ENCODE measurements around the gene GYG1.

The GYG1 gene

DNA sequence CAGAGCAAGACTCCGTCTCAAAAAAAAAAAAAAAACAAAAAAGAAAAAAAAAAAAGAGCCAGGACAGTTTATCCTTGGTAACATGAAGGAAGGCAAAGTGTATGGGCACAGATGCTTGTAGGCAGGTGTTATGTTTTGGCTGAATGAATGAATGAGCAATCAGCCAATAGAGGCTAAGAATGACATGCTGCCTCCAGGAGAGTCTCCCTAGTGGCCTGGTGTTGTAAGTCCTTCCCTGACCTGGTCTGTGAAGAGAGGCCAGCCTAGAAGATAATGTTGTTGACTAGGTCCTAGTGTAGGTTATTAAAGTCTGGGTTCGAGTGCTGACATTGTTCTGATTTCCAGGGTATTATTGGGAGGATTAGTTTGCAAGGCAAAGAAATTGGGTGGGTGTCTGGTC is 24.9 kb downstream of the GYG1 start:
- Histone ChIP-seq H3K4me1 (no peaks in the 10 kb centered on the region), H3K36me3 (0 out of 2 replicates have a peak, but pooled peaks cover 2% of the 10 kb centered on the region), H3K9me3 (no peaks in the 10 kb centered on the region; the same call in 1 of the 2 replicates), H3K27me3 (no peaks in the 10 kb centered on the region), H3K4me3 (ENCODE audit: low read depth, low read length) (no peak overlapping the region)
- TF ChIP-seq, protein P1, sequence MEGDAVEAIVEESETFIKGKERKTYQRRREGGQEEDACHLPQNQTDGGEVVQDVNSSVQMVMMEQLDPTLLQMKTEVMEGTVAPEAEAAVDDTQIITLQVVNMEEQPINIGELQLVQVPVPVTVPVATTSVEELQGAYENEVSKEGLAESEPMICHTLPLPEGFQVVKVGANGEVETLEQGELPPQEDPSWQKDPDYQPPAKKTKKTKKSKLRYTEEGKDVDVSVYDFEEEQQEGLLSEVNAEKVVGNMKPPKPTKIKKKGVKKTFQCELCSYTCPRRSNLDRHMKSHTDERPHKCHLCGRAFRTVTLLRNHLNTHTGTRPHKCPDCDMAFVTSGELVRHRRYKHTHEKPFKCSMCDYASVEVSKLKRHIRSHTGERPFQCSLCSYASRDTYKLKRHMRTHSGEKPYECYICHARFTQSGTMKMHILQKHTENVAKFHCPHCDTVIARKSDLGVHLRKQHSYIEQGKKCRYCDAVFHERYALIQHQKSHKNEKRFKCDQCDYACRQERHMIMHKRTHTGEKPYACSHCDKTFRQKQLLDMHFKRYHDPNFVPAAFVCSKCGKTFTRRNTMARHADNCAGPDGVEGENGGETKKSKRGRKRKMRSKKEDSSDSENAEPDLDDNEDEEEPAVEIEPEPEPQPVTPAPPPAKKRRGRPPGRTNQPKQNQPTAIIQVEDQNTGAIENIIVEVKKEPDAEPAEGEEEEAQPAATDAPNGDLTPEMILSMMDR (IDR thresholded peaks at IDR 0.05; ENCODE audit: low read depth, low read length), result no peak
- DNase-seq, result no peak

DNA sequence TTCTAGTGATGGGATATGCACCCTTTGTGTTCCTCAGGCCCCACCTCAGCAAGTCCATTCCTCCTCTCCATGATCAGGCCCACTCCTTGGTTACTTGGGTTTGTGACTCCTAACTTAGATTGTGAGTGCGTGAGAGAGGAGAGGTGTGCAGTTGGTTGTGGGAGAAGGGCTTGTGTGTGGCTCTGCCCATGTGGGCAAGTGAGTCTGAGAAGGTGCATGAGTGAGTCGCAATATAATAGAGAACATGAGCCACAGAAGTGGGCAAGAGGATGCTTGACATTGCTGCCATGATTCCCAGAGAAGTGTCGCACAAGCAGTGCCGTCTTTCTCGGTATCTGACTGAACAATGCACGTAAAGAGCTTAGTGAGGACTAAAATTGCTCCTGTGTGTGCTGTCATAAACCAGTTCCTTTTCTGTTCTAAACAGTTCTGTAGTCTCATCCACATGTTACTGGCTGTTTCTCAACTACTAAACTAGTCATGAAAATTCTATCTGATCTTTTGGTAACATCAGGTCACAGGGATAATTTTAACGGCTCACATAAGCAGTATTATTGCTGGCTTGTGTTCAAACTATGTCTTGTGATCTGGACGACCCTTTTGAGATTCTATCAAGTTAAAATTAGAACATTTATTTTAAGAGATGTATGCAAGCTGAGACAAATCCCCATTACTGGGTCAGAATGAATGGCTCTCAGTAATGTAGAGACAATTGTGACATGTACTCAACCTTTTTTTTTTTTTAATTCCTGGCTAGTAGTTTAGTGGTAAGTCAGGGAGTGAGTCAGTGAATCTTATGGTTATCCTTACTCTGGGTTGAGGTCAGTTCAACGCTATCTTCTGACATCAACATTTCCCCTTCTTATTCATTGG is 25.6 kb downstream of the GYG1 start:
- H3K4me1 ChIP-seq, result no peaks in the 10 kb centered on the region
- H3K27me3 ChIP-seq, result no peaks in the 10 kb centered on the region
- TF ChIP-seq, protein P1 (IDR thresholded peaks at IDR 0.05; ENCODE audit: low read depth, low read length), result no peak
- H3K9me3 ChIP-seq, result no peaks in the 10 kb centered on the region; the same call in 1 of the 2 replicates
- no peak overlapping the region for H3K4me3 ChIP-seq (ENCODE audit: low read depth, low read length)
- DNase-seq, result no peak
- H3K36me3 ChIP-seq, result 0 out of 2 replicates have a peak, but pooled peaks cover 2% of the 10 kb centered on the region

DNA sequence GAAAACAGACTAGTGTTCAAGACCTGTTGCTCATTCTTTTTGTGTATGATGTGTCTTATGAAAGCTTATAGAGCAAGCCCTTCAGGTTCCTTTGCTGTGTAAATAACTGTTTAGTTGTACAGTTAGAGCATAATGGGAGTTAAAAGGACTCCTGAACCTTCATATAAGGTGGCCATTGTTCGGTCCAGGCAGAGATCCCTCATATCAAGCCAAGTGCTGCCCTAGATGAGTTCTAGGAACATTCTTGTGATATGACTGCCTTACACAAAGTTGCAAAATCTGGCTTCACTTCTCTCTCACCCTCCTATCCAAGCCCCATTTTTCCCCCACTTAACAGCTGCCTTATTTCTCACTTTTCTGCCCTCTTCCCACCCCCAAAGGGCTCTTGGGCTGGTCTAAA is 26.9 kb downstream of the GYG1 start:
- DNase-seq, result no peak
- Histone ChIP-seq H3K27me3 (no peaks in the 10 kb centered on the region), H3K4me1 (no peaks in the 10 kb centered on the region), H3K36me3 (0 out of 2 replicates have a peak, but pooled peaks cover 2% of the 10 kb centered on the region), H3K4me3 (ENCODE audit: low read depth, low read length) (no peak overlapping the region), H3K9me3 (no peaks in the 10 kb centered on the region; the same call in 1 of the 2 replicates)
- TF ChIP-seq, protein P1 (IDR thresholded peaks at IDR 0.05; ENCODE audit: low read depth, low read length), result no peak

DNA sequence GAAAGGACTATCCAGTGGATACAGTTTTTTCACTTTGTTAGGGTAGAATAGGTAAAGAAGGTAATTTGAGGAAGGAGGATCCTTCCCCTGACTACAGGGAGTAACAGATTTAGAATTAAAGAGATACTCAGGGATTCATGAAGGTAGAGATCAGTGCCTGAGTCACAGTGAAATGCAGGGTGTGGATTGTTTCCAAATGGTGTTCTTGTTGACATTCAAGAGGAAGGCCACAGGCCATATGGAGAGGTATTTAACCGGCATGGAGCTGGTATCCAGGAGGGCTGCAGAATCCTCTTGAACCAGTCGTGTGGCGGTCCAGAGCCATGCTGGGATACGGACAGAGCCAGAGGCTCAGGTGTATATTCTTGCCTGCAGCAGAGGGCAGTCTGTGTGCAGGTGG is 28.2 kb downstream of the GYG1 start:
- no peaks in the 10 kb centered on the region for H3K27me3 ChIP-seq
- TF ChIP-seq, protein P1 (IDR thresholded peaks at IDR 0.05; ENCODE audit: low read depth, low read length), result no peak
- H3K9me3 ChIP-seq, result no peaks in the 10 kb centered on the region; the same call in 1 of the 2 replicates
- H3K4me1 ChIP-seq, result no peaks in the 10 kb centered on the region
- H3K36me3 ChIP-seq, result 0 out of 2 replicates have a peak, but pooled peaks cover 2% of the 10 kb centered on the region
- no peak for DNase-seq
- H3K4me3 ChIP-seq (ENCODE audit: low read depth, low read length), result no peak overlapping the region

DNA sequence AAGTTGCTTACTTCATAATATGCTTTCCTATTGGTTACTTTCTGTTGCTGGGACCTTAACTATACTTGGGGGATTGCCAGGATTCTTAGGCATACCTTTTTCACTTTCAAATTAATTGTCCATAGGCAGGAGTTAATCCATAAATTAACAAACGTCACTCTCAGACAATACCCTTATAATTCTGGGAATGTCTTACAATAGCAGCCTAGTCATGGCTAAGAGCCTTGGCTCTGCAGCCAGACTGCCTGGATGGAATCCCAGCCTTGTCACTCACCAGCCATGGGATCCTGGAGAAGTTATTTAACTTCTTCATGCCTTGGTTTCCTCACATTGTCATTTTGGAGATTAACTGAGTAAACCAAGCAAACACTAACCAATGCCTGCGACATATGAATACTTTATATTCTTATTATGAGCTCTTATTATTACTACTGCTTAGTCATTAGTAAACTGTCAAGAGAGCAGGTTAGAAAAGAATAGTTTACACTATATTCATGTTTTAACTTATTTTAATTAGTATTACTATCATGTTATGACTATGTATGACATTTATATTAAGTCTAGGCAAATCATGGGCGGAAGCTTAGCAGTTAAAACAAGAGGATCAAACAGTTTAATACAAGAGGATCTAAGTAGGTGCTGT is 29.0 kb downstream of the GYG1 start:
- Histone ChIP-seq H3K27me3 (no peaks in the 10 kb centered on the region), H3K4me3 (ENCODE audit: low read depth, low read length) (no peak overlapping the region), H3K9me3 (no peaks in the 10 kb centered on the region; the same call in 1 of the 2 replicates), H3K36me3 (peaks cover 5% of the 10 kb centered on the region), H3K4me1 (no peaks in the 10 kb centered on the region)
- no peak for DNase-seq
- TF ChIP-seq, protein P1 (IDR thresholded peaks at IDR 0.05; ENCODE audit: low read depth, low read length), result no peak
